Esophagus muscularis mucosa (tissue), 2 donors: ENCODE measurements around the gene NLK.

Experiments used
- POLR2A ChIP-seq: fragments of 450-650 bp; IDR thresholded peaks from one replicate; pipeline ENCODE4 v1.6.1; 2017; ENCODE audit warnings: antibody characterized with exemption, moderate library complexity, mild to moderate bottlenecking, low read depth
- POLR2AphosphoS5 ChIP-seq, 2 donors: sonication (generic); formaldehyde crosslinking; IDR thresholded peaks; one replicate each; pipeline ENCODE4 v1.6.1; 2017; ENCODE audit warnings: antibody characterized with exemption in 2 of 2

GRCh38 chr17:28042657-28042720, at the start of gene NLK:
- no peak for TF ChIP-seq POLR2AphosphoS5 (IDR thresholded peaks at IDR 0.05)
- no peak for TF ChIP-seq POLR2A
